Activated T-helper 1 cell treated with anti-CD3 and anti-CD28 coated beads, Interleukin-2, amount 50 U/mL, for 16 hours (primary cell): ENCODE results near the gene NFU1.

Experiments used
- DNase-seq, 2 donors: peaks; one replicate each; pipeline ENCODE4 v3.0.0-alpha.2; 2020; ENCODE audit warnings: low read depth in 1 of 2, low spot score in 1 of 2

Gene NFU1

DNA sequence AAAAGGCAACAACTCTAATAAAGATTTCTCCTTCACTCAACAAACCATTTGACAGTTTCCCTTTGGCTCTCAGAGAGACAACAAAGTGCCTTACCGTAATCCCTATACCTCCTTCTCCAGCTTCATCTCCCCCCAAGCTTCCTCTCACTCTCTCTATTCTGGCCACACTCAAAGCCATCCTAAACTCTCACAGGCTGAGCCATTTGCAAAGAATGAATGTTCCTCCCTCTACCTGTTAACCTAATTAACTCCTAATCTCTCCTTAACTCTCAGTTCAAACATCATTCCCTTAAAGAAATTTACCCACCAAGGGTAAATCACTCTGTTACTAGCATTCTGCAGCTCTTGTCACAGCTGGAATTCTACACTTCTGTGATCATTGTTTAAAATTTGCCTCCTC lies 88.5 kb downstream of the NFU1 start:
- DNase-seq: no peak
